ENCODE measurements around the gene GALNT10. TPM values are rescaled to one million over a fixed set of nuclear protein-coding genes. Genes with fewer than 3 reads are reported as not detected.

GALNT10 gene
- polyA plus RNA-seq, 1 experiment: 93.1 TPM

DNA sequence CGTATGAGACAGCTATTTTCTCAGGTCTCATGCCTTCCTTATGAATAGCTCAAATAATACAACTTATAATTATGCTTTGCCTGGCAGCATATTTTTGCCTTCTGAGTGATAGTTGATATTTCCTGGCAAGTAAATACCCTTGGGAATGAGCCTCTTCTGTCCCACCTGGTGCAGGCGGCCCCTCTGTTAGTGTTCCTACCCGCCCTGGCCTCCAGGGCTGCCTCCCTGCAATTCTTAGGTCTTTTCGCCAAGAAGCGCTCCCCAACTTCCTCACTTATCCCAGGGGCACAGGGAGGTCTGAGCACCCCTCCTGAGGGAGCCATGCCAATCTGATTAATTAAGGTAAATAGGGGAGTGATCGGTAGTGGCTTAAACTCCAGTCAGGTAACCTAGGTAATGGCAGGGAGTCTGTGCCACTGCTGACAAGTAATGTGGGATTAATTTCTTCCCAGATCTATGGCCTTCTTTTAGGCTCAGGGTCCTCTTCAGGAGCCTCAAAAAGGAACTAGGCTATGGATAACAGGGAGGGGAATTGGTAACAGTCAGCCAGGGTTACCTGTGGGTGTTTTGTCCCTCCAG lies 81.5 kb downstream of the GALNT10 start:
- TF ChIP-seq, protein P1, sequence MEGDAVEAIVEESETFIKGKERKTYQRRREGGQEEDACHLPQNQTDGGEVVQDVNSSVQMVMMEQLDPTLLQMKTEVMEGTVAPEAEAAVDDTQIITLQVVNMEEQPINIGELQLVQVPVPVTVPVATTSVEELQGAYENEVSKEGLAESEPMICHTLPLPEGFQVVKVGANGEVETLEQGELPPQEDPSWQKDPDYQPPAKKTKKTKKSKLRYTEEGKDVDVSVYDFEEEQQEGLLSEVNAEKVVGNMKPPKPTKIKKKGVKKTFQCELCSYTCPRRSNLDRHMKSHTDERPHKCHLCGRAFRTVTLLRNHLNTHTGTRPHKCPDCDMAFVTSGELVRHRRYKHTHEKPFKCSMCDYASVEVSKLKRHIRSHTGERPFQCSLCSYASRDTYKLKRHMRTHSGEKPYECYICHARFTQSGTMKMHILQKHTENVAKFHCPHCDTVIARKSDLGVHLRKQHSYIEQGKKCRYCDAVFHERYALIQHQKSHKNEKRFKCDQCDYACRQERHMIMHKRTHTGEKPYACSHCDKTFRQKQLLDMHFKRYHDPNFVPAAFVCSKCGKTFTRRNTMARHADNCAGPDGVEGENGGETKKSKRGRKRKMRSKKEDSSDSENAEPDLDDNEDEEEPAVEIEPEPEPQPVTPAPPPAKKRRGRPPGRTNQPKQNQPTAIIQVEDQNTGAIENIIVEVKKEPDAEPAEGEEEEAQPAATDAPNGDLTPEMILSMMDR (IDR thresholded peaks at IDR 0.05; ENCODE audit: low read depth, low read length): no peak
- Histone ChIP-seq H3K9me3 (ENCODE audit: control insufficient read depth, insufficient read depth, low read length) (no peaks in the 10 kb centered on the region; the same call in 1 of the 2 replicates), H3K27ac (ENCODE audit: low read depth, low read length) (no peak overlapping the region), H3K27me3 (ENCODE audit: control insufficient read depth, insufficient read depth, low read length) (no peaks in the 10 kb centered on the region), H3K4me3 (ENCODE audit: low read depth, low read length) (no peak overlapping the region)
- no peak for DNase-seq (ENCODE audit: low read depth, low spot score)
- ChIA-PET CTCF (interaction anchor here (1.4 kb wide), 1 partner anchor 75 kb away, joined by 4 read pairs; no protein-coding TSS in a partner anchor), POLR2A (no interaction called here)

DNA sequence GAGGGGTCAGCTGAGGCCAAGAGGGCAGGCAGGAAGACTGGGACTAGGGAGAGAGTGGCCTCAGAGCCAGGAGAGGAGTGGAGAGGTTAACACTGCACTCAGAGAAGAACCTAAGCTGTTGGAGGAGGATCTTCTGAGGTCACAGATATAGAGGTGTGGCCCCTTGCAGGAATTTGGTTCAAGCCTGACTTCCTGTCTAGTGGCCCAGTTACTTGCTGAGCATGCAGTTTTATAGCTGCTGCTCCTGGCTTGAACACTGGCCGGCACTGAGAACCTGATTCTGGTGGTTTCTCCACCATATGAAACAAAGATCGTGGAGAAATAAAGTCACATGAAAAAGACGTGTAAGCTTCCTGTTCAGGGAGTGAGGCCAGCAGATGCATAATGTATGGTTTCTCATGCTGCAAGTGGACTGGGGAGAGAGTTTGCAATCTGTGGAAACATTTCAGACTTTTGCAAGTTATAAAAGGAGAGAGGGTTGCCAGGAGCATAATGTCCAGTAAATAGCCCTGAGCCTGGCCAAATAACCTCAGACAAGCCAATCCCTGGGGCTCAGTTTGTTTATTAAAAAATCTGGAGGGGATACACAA lies 82.6 kb downstream of the GALNT10 start:
- ChIA-PET CTCF (interaction anchor here (1.0 to 1.4 kb wide), 2 partner anchors 41 to 76 kb away, joined by 3 to 4 read pairs; no protein-coding TSS in a partner anchor), POLR2A (no interaction called here)
- H3K4me3 ChIP-seq (ENCODE audit: low read depth, low read length): no peak overlapping the region
- TF ChIP-seq, protein P1 (IDR thresholded peaks at IDR 0.05; ENCODE audit: low read depth, low read length): no peak
- H3K9me3 ChIP-seq (ENCODE audit: control insufficient read depth, insufficient read depth, low read length): no peaks in the 10 kb centered on the region; the same call in 1 of the 2 replicates
- DNase-seq (ENCODE audit: low read depth, low spot score): no peak
- H3K27ac ChIP-seq (ENCODE audit: low read depth, low read length): no peak overlapping the region
- no peaks in the 10 kb centered on the region for H3K27me3 ChIP-seq (ENCODE audit: control insufficient read depth, insufficient read depth, low read length)

GRCh38 chr5:154273963-154274827 lies 83.7 kb downstream of the GALNT10 start:
- H3K9me3 ChIP-seq (ENCODE audit: control insufficient read depth, insufficient read depth, low read length): no peaks in the 10 kb centered on the region; the same call in 1 of the 2 replicates
- ChIA-PET POLR2A (no interaction called here), CTCF (interaction anchor here (1.0 kb wide), 1 partner anchor 42 kb away, joined by 3 read pairs; no protein-coding TSS in a partner anchor)
- no peak for DNase-seq (ENCODE audit: low read depth, low spot score)
- H3K27me3 ChIP-seq (ENCODE audit: control insufficient read depth, insufficient read depth, low read length): no peaks in the 10 kb centered on the region
- TF ChIP-seq, protein P1 (IDR thresholded peaks at IDR 0.05; ENCODE audit: low read depth, low read length): no peak
- H3K27ac ChIP-seq (ENCODE audit: low read depth, low read length): no peak overlapping the region
- H3K4me3 ChIP-seq (ENCODE audit: low read depth, low read length): no peak overlapping the region

GRCh38 chr5:154274828-154275185 lies 84.3 kb downstream of the GALNT10 start:
- Histone ChIP-seq H3K27me3 (ENCODE audit: control insufficient read depth, insufficient read depth, low read length) (no peaks in the 10 kb centered on the region), H3K9me3 (ENCODE audit: control insufficient read depth, insufficient read depth, low read length) (no peaks in the 10 kb centered on the region), H3K27ac (ENCODE audit: low read depth, low read length) (no peak overlapping the region), H3K4me3 (ENCODE audit: low read depth, low read length) (no peak overlapping the region)
- CTCF ChIA-PET: interaction anchor here (1.4 kb wide), 1 partner anchor 131 kb away, joined by 7 read pairs; no protein-coding TSS in a partner anchor
- TF ChIP-seq, protein P1 (IDR thresholded peaks at IDR 0.05; ENCODE audit: low read depth, low read length): no peak
- DNase-seq (ENCODE audit: low read depth, low spot score): no peak
- POLR2A ChIA-PET: no interaction called here
